ENCODE measurements around the gene CLDN16. TPM values are rescaled to one million over a fixed set of nuclear protein-coding genes. Genes with fewer than 3 reads are reported as not detected.

The CLDN16 gene
- total RNA-seq = under 1 TPM in 1 of 5 donors, not detected in 4; 0.29 TPM
- under 1 TPM in 1 of 3 donors, not detected in 2; 0.10 TPM for polyA plus RNA-seq
- long read RNA-seq, donor 1 = 0 reads
- long read RNA-seq, donor 2 = 0 reads
- long read RNA-seq, donor 3 = 0 reads
- long read RNA-seq, donor 4 = 0 reads
- long read RNA-seq, donor 5 = 0 reads
- long read RNA-seq, donor 6 = 0 reads
- long read RNA-seq, donor 7 = 0 reads
- long read RNA-seq, donor 8 = 0 reads
- long read RNA-seq, donor 9 = 0 reads
- long read RNA-seq, donor 10 = 0 reads

DNA sequence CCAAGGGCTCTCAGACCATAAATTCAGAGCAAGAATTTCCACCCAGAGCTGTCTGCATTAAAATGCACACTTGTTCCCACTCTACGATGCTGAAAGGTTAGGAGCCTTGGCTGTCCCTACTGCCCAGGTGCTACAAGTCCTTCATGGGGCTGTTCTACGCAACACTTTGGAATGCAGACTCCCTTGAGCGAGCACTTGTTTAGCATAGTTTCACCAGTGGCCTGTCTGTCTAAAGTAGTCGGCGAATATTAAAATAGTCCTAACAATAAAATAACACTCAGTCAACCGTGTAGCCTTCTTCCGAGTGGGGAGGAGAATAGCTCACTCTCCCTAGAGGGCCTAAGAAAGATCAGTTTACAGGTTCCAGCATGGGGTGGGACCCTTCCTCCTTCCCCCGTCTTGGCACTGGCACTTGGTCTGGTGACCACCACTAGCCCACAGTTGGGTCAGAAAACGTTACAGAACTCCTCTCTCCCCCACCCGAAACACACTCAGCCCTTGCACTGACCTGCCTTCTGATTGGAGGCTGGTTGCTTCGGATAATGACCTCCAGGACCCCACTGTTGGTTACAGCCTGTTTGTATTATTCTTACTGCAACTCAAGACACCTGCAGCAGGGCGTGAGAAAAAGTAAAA is at the start of gene CLDN16:
Gene CLDN16 (plus strand): TSS at position 586 of the 636 bp plus-strand sequence. CDS start 167 bp downstream, outside the sequence.
- H3K27me3 ChIP-seq = no peaks in the 10 kb centered on the region
- no peak within 1 kb of the TSS for H3K4me3 ChIP-seq
- H3K9me3 ChIP-seq = no peaks in the 10 kb centered on the region
- no peak for DNase-seq
- no peaks in the 10 kb centered on the region for H3K4me1 ChIP-seq
- H3K36me3 ChIP-seq = no peaks in the 10 kb centered on the region
- no peak within 1 kb of the TSS for H3K27ac ChIP-seq
- intact Hi-C loops (cut with DNase I; ENCODE audit: low total_unique reads) = no loop called here
- no peak for TF ChIP-seq POLR2A (IDR thresholded peaks at IDR 0.05)
- TF ChIP-seq EP300 (IDR thresholded peaks at IDR 0.05) = no peak
- no peak for TF ChIP-seq POLR2AphosphoS5 (IDR thresholded peaks at IDR 0.05)
- no peak for TF ChIP-seq CTCF (IDR thresholded peaks at IDR 0.05)
- 78 to 89% (median 86%) methylated on average over 12 of the region's 12 CpGs for WGBS, 5 donors

- TF ChIP-seq POLR2A (IDR thresholded peaks at IDR 0.05) (no peak), POLR2AphosphoS5 (IDR thresholded peaks at IDR 0.05) (no peak), EP300 (IDR thresholded peaks at IDR 0.05) (no peak), CTCF (IDR thresholded peaks at IDR 0.05) (no peak)
These were observed 49.2 kb upstream of the CLDN16 start for GRCh38 chr3:190338717-190339116.

GRCh38 chr3:190339130-190339529 is 48.8 kb upstream of the CLDN16 start:
- H3K4me3 ChIP-seq = no peak overlapping the region
- H3K27ac ChIP-seq = no peak overlapping the region
- intact Hi-C loops (cut with DNase I; ENCODE audit: low total_unique reads) = no loop called here
- H3K9me3 ChIP-seq = no peaks in the 10 kb centered on the region
- TF ChIP-seq POLR2AphosphoS5 (IDR thresholded peaks at IDR 0.05) (no peak), POLR2A (IDR thresholded peaks at IDR 0.05) (no peak), EP300 (IDR thresholded peaks at IDR 0.05) (no peak)
- no peaks in the 10 kb centered on the region for H3K27me3 ChIP-seq
- peak in 1 of 2 donors; percentile 41 for DNase-seq
- H3K36me3 ChIP-seq = no peaks in the 10 kb centered on the region
- no peaks in the 10 kb centered on the region for H3K4me1 ChIP-seq

More at GRCh38 chr3:190338717-190339116, 49.2 kb upstream of the CLDN16 start:
- Histone ChIP-seq H3K36me3 (no peaks in the 10 kb centered on the region), H3K4me1 (no peaks in the 10 kb centered on the region), H3K9me3 (no peaks in the 10 kb centered on the region), H3K4me3 (no peak overlapping the region), H3K27ac (no peak overlapping the region), H3K27me3 (no peaks in the 10 kb centered on the region)
- peak in 1 of 2 donors; percentile 59 for DNase-seq
- intact Hi-C loops (cut with DNase I; ENCODE audit: low total_unique reads) = no loop called here

DNA sequence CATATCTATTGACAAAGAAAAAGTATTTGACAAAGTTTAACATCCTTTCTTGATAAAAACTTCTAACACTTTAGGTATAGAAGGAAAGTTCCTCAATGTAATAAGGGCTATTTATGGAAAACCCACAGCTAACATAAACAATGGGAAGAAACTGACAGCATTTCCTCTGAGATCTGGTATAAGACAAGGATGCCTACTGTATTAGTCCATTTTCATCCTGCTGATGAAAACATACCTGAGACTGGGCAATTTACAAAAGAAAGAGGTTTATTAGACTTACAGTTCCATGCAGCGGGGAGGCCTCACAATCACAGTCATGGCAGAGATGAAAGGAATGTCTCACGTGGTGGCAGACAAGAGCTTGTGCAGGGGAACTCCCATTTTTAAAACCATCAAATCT is 47.9 kb upstream of the CLDN16 start:
- no peak for DNase-seq
- peaks cover 0 to 7% (median 6%) of the 10 kb centered on the region in 4 donors for H3K4me1 ChIP-seq
- TF ChIP-seq EP300 (IDR thresholded peaks at IDR 0.05) (no peak), CTCF (IDR thresholded peaks at IDR 0.05) (no peak), POLR2A (IDR thresholded peaks at IDR 0.05) (no peak), POLR2AphosphoS5 (IDR thresholded peaks at IDR 0.05) (no peak)
- H3K27ac ChIP-seq = no peak overlapping the region
- no peaks in the 10 kb centered on the region for H3K27me3 ChIP-seq
- H3K36me3 ChIP-seq = no peaks in the 10 kb centered on the region
- no peak overlapping the region for H3K4me3 ChIP-seq
- 83 to 86% (median 85%) methylated on average over 2 of the region's 2 CpGs for WGBS, 5 donors
- intact Hi-C loops (cut with DNase I; ENCODE audit: low total_unique reads) = no loop called here
- H3K9me3 ChIP-seq = no peaks in the 10 kb centered on the region

Measured in stomach (tissue), 19 donors.